Subcutaneous adipose tissue (tissue), 4 donors: ENCODE results near the gene MXD3. TPM values are rescaled to one million over a fixed set of nuclear protein-coding genes. Genes with fewer than 3 reads are reported as not detected.

Experiments used
- CTCF ChIP-seq: fragments of 450-650 bp; IDR thresholded peaks from one replicate; pipeline ENCODE4 v1.5.1; 2016; ENCODE audit warnings: low read depth, mild to moderate bottlenecking, control low read depth, antibody characterized with exemption, moderate library complexity
- total RNA-seq, 4 donors: library from RNA; depleted of rRNA; stranded (reverse); fragments of >200 nt; gene quantifications; one replicate each; pipeline ENCODE4 v1.1.0, GENCODE V29; 2016

Gene MXD3
- total RNA-seq, 4 donors from 2014 or later, result 0.82 to 13.0 (median 6.7) TPM

GRCh38 chr5:177265395-177265794 is 46.3 kb downstream of the MXD3 start:
- TF ChIP-seq CTCF, result no peak

GRCh38 chr5:177264178-177264577 is 47.5 kb downstream of the MXD3 start:
- TF ChIP-seq CTCF, result no peak

GRCh38 chr5:177261510-177261909 is 50.2 kb downstream of the MXD3 start:
- TF ChIP-seq CTCF, result no peak

- TF ChIP-seq CTCF, result no peak
Measured at GRCh38 chr5:177260961-177261360, 50.7 kb downstream of the MXD3 start.

Other genes with a start within 250 kb of the MXD3 start
- gene FGFR4, start 225.0 kb downstream of the MXD3 start, total RNA-seq, result 1 to 10 TPM in 2 of 4 donors, not detected in 2; 1.1 TPM
- 10 to 100 TPM; 35.2 to 52.0 (median 37.7) TPM for gene NSD1, start 178.1 kb downstream of the MXD3 start, total RNA-seq
- gene RAB24, start 8.2 kb downstream of the MXD3 start, total RNA-seq, result 10 to 100 TPM; 19.4 to 35.6 (median 26.3) TPM
- 10 to 100 TPM; 55.1 to 58.6 (median 56.7) TPM for gene PRELID1, start 8.1 kb downstream of the MXD3 start, total RNA-seq
- gene LMAN2, start 39.8 kb upstream of the MXD3 start, total RNA-seq, result 100 to 1,000 TPM in 3 of 4 donors, 10 to 100 TPM in 1; 93.6 to 158 (median 129) TPM
- gene RGS14, start 46.0 kb upstream of the MXD3 start, total RNA-seq, result 10 to 100 TPM in 1 of 4 donors, 1 to 10 TPM in 3; 7.0 to 16.4 (median 7.5) TPM
- gene SLC34A1, start 72.5 kb upstream of the MXD3 start, total RNA-seq, result not detected
- not detected for gene PFN3, start 88.8 kb upstream of the MXD3 start, total RNA-seq
- 1 to 10 TPM in 1 of 4 donors, under 1 TPM in 2, not detected in 1; 0.51 to 2.0 (median 0.98) TPM for gene F12, start 97.7 kb upstream of the MXD3 start, total RNA-seq
- gene GRK6, start 114.8 kb upstream of the MXD3 start, total RNA-seq, result 10 to 100 TPM in 3 of 4 donors, 1 to 10 TPM in 1; 9.3 to 22.6 (median 19.7) TPM
- 1 to 10 TPM in 2 of 4 donors, under 1 TPM in 2; 0.44 to 1.4 (median 0.90) TPM for gene PRR7, start 134.9 kb upstream of the MXD3 start, total RNA-seq
- gene DBN1, start 161.7 kb upstream of the MXD3 start, total RNA-seq, result 10 to 100 TPM; 25.2 to 50.9 (median 37.6) TPM
- gene PDLIM7, start 185.7 kb upstream of the MXD3 start, total RNA-seq, result 10 to 100 TPM; 11.2 to 43.1 (median 16.6) TPM
- 10 to 100 TPM in 3 of 4 donors, 1 to 10 TPM in 1; 8.5 to 20.6 (median 11.0) TPM for gene DOK3, start 197.9 kb upstream of the MXD3 start, total RNA-seq
- gene DDX41, start 205.1 kb upstream of the MXD3 start, total RNA-seq, result 10 to 100 TPM; 63.0 to 70.4 (median 64.8) TPM
- gene FAM193B, start 242.7 kb upstream of the MXD3 start, total RNA-seq, result 10 to 100 TPM; 25.8 to 95.5 (median 35.5) TPM